Measurements from ENCODE around the gene TMEM270. TPM values are rescaled to one million over a fixed set of nuclear protein-coding genes. Genes with fewer than 3 reads are reported as not detected.

The TMEM270 gene
- total RNA-seq, 4 donors from 2014 or later, result not detected

DNA sequence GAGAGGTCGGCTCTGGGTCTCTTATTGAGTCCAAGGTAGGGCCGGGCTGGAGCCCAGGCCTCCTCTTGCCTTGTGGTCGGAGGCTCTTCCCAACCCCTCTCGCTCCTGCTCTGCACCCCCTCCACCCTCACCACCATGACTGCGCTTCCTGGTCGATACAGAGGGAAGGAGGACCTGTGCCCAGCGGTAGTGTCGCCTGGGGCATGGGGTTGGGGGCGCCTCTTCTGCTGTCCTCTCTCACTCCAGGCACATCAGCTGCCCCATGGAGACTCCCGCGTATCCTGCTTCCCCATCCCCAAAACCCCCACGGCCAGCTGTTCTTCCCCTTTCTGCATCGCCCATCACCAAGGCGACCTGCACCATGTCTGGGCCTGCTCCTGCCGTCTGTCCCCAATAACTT is 44.4 kb downstream of the TMEM270 start:
- TF ChIP-seq, protein P1, sequence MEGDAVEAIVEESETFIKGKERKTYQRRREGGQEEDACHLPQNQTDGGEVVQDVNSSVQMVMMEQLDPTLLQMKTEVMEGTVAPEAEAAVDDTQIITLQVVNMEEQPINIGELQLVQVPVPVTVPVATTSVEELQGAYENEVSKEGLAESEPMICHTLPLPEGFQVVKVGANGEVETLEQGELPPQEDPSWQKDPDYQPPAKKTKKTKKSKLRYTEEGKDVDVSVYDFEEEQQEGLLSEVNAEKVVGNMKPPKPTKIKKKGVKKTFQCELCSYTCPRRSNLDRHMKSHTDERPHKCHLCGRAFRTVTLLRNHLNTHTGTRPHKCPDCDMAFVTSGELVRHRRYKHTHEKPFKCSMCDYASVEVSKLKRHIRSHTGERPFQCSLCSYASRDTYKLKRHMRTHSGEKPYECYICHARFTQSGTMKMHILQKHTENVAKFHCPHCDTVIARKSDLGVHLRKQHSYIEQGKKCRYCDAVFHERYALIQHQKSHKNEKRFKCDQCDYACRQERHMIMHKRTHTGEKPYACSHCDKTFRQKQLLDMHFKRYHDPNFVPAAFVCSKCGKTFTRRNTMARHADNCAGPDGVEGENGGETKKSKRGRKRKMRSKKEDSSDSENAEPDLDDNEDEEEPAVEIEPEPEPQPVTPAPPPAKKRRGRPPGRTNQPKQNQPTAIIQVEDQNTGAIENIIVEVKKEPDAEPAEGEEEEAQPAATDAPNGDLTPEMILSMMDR (IDR thresholded peaks at IDR 0.05 in 4 of 5, conservative IDR thresholded peaks at IDR 0.05 in 1 of 5), result no peak
- TF ChIP-seq POLR2A (IDR thresholded peaks at IDR 0.05), result no peak
- Histone ChIP-seq H3K9me3 (no peaks in the 10 kb centered on the region), H3K4me1 (no peaks in the 10 kb centered on the region), H3K4me3 (no peak overlapping the region), H3K27me3 (no peaks in the 10 kb centered on the region), H3K27ac (no peak overlapping the region), H3K36me3 (no peaks in the 10 kb centered on the region)
- intact Hi-C loops (cut with DNase I; ENCODE audit: low total_unique reads) (no loop called here), in situ Hi-C loops (cut with MboI; ENCODE audit: low sequenced_read_pairs in 4 of 4) (no loop called here)
- DNase-seq (no peak), ATAC-seq (no peak)

DNA sequence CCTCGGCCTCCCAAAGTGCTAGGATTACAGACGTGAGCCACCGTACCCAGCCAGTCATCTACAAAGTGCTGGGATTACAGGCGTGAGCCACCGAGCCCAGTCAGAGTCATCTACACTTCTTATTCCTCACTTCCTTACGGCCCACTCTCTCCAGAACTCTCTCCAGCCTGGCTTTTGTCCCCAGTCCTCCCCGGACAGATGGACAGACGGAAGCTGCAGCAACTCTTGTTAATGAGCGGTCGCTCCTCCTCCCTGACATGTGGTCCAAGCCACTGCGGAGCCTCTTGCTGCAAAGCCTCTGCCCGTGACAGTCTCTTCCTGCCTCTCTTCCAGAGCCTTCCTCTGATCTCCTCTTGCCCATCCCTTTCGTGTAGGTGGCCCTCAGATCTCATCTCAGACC is 45.9 kb downstream of the TMEM270 start:
- ATAC-seq (no peak), DNase-seq (no peak)
- intact Hi-C loops (cut with DNase I; ENCODE audit: low total_unique reads), result no loop called here
- H3K27ac ChIP-seq, result no peak overlapping the region
- in situ Hi-C loops (cut with MboI; ENCODE audit: low sequenced_read_pairs in 4 of 4), result no loop called here
- H3K27me3 ChIP-seq, result no peaks in the 10 kb centered on the region
- H3K9me3 ChIP-seq, result no peaks in the 10 kb centered on the region
- no peaks in the 10 kb centered on the region for H3K36me3 ChIP-seq
- no peaks in the 10 kb centered on the region for H3K4me1 ChIP-seq
- TF ChIP-seq, protein P1 (IDR thresholded peaks at IDR 0.05 in 4 of 5, conservative IDR thresholded peaks at IDR 0.05 in 1 of 5), result no peak
- TF ChIP-seq POLR2A (IDR thresholded peaks at IDR 0.05), result no peak
- no peak overlapping the region for H3K4me3 ChIP-seq

DNA sequence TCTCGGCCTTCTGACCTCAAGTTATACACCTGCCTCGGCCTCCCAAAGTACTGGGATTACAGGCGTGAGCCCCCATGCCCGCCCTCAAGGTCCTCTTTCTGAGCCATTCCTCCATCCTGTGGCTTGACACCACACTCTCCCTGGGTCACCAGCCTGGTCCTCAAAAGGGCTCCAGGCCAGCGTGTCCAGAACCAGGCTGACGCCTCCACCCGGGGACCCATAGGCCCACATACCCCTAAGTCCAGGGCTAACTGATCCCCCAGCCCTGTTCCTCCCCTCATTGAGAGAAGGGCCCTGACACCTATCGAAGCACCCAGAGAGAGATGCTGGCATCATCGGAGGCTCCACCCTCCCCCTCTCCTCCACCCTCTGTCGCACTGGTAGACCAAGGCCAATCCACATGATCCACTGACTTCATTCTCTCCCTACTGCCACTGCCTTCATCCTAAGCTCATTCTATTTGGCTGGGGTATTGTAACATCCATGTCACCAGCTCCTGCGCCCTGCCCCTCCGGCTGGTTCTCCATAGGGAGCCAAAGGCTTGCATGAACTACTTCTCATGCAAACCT is 46.7 kb downstream of the TMEM270 start:
- in situ Hi-C loops (cut with MboI; ENCODE audit: low sequenced_read_pairs in 4 of 4), result no loop called here
- TF ChIP-seq, protein P1 (IDR thresholded peaks at IDR 0.05 in 4 of 5, conservative IDR thresholded peaks at IDR 0.05 in 1 of 5), result no peak
- TF ChIP-seq POLR2A (IDR thresholded peaks at IDR 0.05), result no peak
- intact Hi-C loops (cut with DNase I; ENCODE audit: low total_unique reads), result no loop called here

DNA sequence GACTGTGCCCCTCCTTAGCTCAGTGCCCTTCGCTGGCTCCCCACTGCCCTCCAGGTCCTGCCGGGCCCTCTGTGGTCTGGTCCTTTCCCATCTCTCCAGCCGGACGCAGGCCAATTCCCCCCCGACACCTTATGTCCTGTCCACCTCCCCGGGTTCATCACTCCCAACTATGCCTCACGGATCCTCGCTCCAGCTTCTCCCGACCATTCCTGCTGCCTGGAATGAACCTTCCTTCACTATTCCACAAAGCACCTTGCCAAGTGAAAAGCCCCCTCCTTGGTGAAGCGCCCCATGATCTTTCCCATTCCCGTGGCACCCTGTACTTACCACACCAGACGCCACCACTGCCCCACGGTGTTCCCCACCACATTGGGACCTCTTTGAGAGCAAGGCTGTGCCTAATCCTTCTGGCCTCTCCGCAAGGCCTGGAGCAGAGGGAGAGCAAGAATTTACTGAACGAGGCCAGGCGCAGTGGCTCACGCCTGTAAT is 47.2 kb downstream of the TMEM270 start:
- intact Hi-C loops (cut with DNase I; ENCODE audit: low total_unique reads) (no loop called here), in situ Hi-C loops (cut with MboI; ENCODE audit: low sequenced_read_pairs in 4 of 4) (no loop called here)

More for the DNA sequence above, 46.7 kb downstream of the TMEM270 start:
- DNase-seq, result no peak
- no peak for ATAC-seq
- no peaks in the 10 kb centered on the region for H3K9me3 ChIP-seq
- no peaks in the 10 kb centered on the region for H3K36me3 ChIP-seq
- no peak overlapping the region for H3K4me3 ChIP-seq
- no peaks in the 10 kb centered on the region for H3K4me1 ChIP-seq
- no peaks in the 10 kb centered on the region for H3K27me3 ChIP-seq
- H3K27ac ChIP-seq, result no peak overlapping the region

More for the DNA sequence above, 47.2 kb downstream of the TMEM270 start:
- DNase-seq, result no peak
- Histone ChIP-seq H3K27ac (no peak overlapping the region), H3K4me1 (no peaks in the 10 kb centered on the region), H3K36me3 (no peaks in the 10 kb centered on the region), H3K9me3 (no peaks in the 10 kb centered on the region), H3K27me3 (no peaks in the 10 kb centered on the region), H3K4me3 (no peak overlapping the region)
- no peak for TF ChIP-seq POLR2A (IDR thresholded peaks at IDR 0.05)
- TF ChIP-seq, protein P1 (IDR thresholded peaks at IDR 0.05 in 4 of 5, conservative IDR thresholded peaks at IDR 0.05 in 1 of 5), result no peak
- ATAC-seq, result no peak

Measured in gastrocnemius medialis (tissue), 4 donors.